Suppressor macrophage (primary cell): ENCODE measurements around the gene CTBP2.

Experiments
- DNase-seq, 4 experiments: peaks; one replicate each; pipeline ENCODE4 v3.0.0-alpha.2; 2020 to 2022

Gene CTBP2

DNA sequence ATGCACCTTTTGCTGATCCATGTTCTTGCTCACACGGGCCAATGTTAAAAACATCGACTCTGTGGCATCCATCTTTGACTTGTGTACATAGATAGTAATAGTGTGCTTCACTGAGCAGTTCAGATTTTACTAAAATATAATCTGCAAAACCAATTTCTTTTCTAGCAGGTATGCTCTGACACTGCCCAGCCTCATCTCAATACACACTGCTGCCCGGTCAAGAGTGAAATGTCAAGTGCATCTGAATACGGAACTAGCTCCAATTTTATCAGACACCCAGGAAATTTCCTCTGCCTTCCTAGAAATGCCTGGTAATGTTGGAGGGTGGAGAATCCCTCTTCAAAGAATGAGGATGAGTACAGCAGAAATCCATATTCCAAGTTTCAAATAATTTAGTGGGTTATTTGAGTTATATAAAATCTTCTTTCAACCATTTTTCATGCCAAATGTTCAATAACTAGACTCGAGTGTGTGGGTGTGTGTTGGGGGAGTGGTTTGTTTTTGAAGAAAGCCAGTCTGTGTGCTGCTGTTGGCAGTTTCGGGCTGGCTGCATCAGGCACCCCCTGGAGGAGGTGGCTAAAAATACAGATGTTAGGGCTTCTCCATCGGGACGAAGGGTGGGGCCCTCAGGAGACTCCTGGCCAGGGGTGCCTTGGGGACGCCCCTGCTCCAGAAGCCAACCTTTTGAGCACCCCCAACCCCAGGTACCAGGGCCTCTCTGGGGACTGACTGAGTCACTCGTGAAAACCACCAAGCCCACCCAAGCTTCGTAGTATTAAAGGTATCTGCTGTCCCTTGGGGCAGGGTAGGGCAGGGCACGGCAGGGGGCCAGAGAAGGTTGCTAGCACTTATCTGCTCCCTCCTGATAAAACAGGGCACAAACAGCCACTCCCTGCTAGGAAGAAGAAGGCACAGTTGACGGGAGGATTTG is 15.4 kb downstream of the CTBP2 start:
- DNase-seq, result peak; percentile 58 to 82 (median 78)

DNA sequence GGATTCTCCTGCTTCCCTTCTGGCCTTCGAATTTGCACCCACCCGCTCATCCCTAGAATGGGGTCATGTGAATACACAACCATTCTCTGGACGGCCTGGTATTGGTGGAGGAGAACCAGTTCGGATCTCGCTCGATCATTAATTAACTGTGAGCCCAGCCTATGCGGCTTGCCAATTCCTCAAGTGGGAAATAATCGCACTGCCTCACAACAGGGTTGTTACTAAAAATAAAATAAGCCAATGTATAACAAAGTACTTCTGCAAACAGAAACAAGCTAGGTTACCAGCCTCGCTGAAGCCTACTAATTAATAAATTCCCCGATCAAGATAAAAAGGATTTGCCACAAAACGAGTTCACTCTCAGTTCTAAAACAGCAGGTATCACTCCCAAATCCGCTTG is 16.2 kb downstream of the CTBP2 start:
- DNase-seq, result peak in 1 of 4 experiments; percentile 25

DNA sequence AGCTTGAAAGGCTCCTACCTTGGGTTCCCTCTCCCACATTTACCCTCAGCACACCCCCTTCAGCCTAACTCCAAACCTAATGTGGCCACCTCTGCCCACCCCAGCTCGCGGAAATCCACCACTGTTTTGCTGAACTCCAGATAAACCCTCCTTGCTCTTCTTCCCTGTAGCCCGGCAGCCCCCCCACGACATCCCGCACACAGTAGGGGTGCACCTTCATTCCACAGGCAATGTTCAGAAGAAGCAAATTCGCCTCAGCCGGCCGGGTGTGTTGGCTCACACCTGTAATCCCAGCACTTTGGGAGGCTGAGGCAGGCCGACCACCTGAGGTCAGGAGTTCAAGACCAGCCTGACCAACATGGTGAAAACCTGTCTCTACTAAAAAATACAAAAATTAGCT is 17.4 kb downstream of the CTBP2 start:
- no peak for DNase-seq

DNA sequence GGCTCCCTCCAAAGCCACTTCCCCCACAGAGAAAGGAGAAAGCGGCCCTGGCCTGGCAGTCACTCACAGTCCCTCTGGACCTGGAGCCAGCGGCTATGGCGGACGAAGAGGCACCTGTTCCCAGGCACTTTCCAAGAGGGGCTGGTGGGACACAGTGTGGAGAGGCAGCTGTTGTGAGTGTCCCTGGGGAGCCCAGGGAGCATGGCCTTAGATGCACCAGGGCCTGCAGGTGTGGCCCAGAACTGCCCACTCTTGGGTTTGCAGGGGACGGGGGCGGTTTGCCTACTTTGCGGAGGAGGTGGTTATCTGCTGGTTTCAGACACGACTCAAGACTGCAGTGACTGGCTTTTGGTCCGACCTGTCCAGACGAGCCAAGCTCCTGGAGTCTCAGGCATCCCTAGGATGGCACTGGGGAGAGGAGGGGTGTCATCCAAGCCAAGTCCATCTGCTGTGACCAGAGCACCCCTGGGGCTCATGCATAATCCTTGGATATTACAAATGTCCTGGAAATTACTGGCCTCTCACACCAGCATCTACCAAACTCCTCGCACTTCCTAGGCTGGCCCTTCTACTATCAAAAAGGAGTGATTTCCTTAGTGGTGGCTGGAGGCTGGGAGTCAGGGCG is 18.4 kb downstream of the CTBP2 start:
- DNase-seq, result no peak

DNA sequence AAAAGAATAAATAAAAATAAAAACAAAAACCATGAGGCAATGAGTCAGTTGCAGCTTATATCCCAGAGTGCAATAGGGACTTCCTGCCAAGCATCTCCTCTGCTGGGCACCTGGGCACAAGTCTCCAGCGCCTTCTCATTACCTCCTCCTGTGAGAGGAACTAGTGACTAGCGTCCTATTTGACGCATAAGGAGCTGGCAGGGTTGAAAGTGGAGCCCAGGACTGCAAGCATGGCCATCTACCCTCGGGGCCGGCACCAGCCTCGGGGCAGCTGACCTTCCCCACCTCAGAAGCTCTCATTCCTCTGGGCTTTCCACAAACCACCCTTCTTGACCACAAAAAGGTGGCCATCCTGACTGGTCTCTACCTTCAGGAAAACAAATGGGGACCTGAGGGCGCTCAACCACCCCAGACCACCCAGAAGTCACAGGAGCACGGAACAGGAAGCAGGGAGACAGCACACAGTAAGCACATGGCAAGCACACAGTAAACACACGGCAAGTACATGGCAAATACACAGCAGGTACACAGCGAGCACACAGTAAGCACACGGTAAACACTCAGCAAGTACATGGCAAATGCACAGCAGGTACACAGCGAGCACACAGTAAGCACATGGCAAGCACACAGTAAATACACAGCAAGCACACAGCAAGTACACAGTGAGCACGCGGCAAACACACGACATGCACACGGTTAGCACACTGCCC is 19.1 kb downstream of the CTBP2 start:
- no peak for DNase-seq

DNA sequence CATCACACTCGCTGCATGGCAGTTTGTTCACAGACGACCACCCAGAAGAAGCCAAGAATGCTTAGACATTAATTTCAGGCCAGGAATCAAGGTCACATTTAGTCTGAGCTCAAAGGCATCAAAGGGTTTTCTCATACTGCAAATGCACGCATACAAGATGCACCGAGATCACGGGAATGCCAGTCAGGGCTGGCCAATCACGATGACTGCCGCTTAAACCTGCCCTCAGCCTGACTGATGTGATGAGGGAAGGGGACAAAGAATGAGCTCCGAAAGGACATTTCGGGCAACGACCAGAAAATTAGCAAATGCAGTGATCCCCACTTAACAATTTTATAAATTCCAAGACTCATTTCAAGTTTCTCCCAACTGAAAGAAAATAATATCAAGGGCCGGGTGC is 20.2 kb downstream of the CTBP2 start:
- no peak for DNase-seq

DNA sequence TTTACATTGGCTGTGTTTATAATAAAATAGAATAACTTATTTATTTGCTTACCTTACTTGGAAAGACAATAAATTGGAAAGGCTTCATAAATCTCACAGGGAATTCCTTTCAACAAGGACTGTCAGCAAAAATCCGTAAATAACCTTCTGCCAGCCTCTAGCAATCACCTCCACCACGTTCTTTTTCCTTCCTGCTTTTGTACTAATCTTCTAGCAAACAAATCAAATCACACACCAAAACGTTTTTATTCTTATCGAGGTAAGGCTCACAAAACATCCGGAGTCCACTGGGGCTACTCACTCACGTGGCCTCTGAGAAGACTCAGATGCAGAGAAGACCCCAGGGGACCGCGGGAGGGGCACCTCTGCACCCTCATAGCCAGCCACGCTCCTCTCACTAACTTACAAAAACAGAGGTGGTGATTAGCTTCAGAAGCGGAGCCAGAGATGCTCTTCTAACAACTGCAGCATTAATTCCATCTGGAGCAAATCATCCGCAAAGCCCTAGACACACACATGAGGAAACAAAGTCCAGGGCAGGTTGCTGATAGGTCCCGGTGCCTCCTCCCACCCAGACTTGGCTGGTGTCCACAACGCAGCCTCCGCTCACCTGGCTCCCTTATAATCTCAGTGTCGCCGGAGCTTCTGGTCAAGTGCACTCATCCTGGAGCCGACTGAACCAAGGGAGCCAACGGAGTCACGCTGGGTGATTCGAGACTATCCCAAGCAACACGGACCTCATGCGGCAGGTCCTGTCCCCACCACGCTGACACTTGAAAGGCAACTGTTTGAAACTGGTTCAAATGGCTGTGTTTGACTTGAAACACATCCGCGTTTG is 22.5 kb downstream of the CTBP2 start:
- DNase-seq, result no peak

DNA sequence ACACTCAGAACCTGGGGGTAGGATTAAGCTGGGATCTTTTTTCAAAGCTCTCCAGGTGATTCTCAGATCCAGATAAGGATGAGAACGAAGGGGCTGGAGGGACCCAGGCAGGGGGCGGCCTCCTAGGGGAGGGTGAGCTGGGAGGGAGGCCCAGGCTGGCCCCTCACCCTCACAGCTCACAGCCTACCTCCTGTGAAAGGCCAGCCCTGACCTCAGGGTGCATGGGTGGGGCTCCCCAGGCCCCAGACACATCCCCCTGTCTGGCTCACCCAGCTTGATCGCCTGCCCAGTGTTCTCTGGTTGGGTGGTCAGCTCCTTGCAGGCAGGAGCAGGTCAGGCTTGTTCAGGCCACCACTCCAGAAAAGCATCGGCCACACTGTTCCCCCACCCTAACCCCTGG is 24.3 kb downstream of the CTBP2 start:
- no peak for DNase-seq

DNA sequence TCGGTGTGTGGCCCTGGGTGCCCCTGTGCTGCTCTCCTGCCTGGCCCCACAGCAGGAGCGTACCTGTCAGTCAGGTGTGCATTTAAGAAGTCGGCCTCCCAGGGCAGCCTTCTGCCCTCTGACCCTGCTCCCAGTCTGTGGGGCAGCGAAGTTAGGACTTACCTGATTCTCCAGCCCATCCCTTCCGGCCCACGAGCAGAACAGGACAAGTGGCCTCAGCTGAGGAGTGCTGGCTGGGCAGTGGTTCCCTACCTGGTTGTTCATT is 24.7 kb downstream of the CTBP2 start:
- no peak for DNase-seq

DNA sequence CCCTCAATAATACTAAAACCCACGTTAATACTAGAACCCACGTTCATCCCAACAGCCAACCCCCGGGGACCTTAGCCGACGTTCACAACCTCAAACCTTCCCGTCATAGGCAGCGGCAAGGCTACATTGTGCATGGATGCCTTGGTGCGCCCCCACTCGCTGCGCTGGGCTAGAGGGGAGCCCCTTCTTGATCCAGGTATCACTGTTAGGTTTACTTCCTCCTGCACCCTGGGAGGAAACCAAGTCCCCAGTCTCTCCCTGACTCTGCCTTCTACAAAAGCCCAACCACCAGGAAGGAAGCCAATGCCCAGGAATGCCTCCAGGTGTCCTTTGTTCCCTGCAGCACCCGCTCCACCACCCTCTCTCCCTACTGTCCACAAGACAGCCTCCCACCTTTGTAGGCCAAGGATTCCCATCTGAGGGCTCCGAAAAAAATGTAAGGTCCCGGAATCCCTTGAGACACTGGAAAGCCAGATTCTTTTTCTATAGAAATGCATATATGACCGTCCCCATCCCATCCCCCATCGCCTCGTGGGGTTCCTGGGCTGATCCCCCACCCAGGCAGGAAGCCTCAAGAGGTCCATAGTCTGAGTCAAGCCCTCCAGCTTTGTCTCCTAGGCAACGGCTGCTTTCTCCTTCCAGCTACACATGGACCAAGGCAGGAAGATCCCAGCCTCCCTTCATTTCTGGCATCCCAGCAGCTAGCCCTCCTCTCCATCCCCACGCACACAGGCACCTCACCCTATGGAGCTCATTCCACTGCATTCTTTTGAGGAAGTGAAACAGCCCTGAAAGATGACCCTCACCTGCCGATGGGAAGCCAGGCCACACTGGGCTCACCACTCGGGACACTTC is 25.2 kb downstream of the CTBP2 start:
- DNase-seq, result no peak

DNA sequence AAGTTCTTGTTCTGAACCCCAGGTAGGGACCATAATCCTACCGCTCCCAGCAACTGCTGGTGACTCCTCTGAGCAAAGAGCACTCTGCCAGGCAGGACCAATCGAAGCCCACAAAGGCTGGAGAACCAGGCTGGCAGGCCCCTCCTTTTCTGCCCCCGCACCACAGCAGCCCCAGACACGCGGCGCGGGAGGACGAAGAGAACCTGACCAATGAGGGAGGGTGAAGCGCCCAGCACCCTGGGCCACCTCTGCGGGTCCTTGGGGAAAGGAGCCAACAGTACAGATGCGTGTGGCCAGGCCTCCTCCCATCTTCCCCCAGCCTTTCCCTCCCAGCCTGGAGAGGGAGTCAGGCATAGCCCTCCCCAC is 25.9 kb downstream of the CTBP2 start:
- no peak for DNase-seq

DNA sequence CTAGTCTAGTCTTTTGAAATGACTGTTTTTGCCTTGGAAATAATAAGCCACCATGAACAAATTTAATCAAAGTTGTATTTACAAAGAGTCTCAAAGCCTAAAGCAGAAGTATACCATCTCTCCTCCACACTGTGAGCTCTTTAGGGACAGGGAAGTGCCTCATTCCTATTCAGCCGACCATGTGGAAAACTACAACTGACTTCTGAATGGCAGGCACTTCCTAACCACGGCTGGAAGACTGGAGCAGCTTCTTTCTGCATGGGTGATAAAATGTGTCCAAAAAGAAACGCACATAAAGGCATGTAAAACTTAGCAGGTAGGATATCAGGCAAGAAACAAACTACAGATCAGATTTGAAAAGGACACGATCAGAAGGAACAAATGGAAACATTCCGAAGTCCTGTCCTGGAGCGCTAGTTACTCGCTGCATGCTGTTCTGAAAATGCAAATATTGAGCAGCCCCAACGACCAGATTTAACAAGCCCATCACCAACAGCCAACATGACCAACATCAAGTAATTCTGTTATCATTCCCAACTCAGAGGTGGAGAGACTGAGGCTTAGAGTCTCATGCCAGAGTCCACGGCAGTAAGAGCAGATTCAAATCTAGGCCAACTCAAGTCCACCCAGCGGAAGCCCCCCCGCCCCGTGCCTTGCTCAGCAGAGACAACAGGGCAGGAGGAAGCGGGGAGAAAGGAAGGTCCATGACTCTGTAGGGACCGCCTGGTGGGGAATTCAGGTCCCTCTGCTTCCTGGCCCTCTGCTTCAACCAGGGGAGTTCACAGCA is 26.5 kb downstream of the CTBP2 start:
- peak in 3 of 4 experiments; percentile 42 to 51 (median 43) for DNase-seq

DNA sequence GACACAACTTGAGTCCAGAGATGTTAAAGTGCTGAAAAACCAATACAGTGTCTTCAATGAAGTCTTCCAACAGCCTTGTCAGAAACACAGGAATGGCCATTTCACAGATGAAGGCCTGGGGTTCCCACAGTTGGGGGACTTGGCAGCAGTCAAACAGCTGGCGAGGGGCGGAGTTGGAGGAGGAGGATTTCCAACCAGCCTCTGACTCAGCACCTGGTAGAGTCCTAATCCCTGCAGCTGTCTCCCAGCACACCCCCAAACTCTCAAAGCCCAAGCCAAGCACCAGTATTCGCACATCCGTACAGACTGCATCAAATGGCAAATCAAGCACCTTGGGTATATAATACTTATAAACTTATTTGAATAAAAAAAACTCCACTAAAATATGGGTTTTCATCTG is 28.0 kb downstream of the CTBP2 start:
- DNase-seq, result no peak

DNA sequence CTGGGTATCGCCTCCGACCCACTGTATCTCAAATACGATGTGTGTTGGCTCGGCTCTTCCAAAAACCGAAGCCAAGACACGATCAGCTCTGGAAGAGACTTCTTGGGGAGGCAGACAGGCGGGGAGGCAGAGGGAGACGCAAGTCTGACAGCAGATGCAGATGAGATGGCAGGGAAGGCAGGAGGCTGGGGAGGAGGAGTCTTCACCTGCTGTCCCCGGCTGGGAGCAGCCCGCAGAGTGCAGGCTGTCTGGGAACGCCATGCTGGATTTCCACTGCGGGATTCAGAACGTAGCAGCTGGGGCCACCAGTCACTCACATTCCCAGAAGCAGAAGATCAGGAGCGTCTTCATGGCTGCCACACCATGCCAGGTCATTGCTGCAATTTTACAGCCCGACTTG is 29.4 kb downstream of the CTBP2 start:
- no peak for DNase-seq

DNA sequence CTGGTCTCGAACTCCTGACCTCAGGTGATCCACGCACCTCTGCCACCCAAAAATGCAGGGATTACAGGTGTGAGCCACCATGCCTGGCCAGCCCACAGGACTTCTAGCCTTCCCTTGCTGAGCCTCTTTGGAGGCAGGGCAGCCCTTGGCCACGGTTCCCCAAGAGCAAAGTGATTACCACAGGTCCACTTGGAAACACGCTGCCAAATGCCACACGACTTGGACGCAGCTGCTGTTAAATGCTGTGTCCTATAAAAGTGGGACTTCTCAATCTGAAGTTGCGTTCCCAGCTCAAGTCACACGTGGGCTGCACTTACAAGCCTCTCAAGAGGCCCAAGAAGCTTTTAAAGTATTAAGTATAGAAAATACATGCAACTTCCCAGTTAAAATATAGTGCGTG is 30.1 kb downstream of the CTBP2 start:
- DNase-seq, result no peak

DNA sequence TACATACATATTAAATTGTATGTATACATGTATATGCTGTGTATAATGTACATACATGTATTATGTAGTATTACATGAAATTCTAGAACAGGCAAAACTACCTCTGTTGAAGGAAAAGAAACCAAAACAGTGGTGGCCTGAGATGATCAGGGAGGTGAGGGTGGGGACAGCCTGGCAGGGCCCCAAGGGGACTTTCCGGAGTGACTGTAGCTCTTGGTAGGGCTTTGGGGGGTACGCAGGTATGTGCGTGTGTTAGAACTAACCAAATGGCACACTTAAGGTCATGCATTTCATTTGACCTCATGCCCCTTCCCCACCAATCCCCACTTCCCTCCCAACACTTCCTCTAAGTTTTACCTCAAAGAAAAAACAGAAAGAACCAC is 31.3 kb downstream of the CTBP2 start:
- no peak for DNase-seq

DNA sequence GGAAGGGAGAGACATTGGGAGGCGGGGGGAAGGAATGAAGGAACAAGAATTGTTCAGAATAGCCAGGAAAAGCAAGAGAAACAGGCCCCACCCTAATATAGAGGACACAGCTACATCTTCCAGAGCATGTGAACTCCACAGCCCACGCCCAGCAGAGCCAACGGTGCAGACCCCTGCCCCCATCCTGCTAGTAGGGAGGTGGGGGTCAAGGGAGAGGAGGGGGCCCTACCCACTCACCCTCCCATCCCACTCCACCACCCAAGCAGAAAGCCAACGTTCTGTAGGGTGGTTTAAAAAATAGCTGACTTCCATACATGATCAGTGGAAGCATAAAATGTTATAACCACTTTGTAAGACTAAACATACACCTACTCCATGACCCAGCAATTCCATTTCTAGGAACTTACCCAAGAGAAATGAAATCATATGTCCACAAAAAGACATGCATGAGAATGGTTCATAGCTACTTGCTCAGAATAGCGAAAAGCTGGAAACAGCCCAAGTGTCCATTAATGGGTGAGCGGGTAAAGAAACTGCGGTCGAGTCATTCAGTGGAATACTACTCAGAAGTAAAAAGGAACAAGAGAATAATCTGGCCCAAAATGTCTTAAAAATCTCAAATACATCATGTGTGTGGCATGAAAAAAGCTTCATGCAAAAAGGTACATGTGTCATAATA is 31.8 kb downstream of the CTBP2 start:
- DNase-seq, result peak; percentile 26 to 64 (median 40)

DNA sequence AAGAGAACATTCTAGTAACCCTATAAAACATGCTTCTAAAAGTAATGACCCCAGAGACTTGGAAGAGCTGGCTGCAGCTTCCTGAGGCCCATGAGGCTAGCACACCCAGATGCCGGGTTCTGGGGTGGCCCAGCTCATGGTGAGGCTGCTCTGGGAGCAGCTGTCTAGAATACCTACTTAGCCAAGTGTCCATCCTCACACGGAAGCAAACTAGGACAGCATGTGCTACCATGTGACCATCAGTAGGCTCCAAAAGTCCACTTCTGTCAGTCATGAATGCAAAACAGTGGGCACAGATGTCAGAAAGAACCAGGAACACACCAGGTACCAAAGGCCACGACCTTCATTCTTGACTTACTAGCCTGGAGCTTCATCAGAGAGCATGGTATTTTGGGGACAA is 32.4 kb downstream of the CTBP2 start:
- no peak for DNase-seq

DNA sequence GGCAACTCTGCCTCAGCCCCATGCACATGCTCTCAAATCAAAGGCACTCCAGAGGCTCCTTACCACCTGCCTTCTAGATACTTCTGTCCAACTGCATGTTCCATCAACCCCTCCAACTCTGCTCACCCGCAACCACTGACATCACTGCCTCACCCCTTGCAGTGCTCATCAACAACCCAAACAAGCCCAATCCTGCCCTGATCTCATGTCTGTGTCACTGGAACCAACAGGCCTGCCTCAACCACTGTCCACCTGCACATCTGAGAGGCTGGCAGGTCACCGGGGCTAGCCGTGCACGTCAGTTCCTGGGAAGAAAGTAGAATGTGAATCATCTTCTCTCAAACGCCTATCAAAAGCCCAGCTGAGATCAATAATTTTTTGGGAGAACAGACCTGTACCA is 33.3 kb downstream of the CTBP2 start:
- no peak for DNase-seq

DNA sequence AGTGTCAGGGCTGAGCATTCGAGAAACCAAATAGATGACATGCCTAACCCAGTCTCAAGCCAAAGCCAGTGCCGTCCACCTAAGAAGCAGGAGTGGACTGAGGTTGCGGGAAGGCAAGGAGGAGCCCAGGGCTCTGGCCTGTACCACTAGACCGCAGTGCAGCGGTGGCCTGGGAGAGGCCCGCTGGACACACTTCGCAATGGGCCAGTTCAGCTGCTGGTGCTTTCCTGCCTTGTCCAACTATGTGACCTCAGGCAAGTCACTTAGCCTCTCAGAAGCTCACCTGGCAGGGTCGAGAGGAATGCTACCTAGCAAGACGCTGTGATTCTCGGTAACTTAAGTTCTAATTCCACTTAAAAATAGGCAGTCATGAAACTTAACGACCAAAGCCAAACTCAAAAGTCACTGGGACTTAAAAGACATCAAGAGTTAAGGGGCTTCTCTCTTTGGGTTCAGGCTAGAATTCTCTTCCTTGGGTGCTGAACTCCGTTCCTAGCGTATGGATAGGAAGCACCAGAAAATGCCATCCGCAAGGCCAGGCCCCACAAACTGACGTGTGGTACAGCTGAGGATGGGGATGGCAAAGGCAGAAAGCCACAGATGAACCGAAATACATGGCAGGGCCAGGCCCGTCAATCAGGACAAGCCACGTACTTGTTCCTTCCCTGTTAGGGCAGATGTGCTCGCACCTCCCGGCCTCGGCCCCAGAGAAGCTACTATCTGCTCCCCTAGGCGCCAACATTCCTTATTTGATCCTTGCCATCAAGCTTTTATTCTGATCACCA is 34.2 kb downstream of the CTBP2 start:
- DNase-seq, result no peak
